ENCODE measurements around the gene NR3C2.

The NR3C2 gene

GRCh38 chr4:148081267-148081666, 360.9 kb downstream of the NR3C2 start:
- Histone ChIP-seq H3F3A (ENCODE audit: insufficient read depth) (no peaks in the 10 kb centered on the region), H3K9me3 (ENCODE audit: insufficient read depth, low read length) (no peaks in the 10 kb centered on the region), H3K27ac (ENCODE audit: low read depth, low read length) (no peak overlapping the region), H3K9ac (ENCODE audit: low read length) (no peak overlapping the region), H4K20me1 (ENCODE audit: low read depth, low read length) (no peaks in the 10 kb centered on the region), H3K4me3 (ENCODE audit: insufficient read depth, low read length, poor library complexity, severe bottlenecking) (no peak overlapping the region), H3K79me2 (ENCODE audit: insufficient read depth, low read length) (no peaks in the 10 kb centered on the region), H3K4me2 (ENCODE audit: low read depth, low read length, poor library complexity, severe bottlenecking) (no peak overlapping the region), H3K27me3 (ENCODE audit: low read length) (no peaks in the 10 kb centered on the region), H3K9me2 (replicated peaks; ENCODE audit: insufficient read depth, low read length) (no peaks in the 10 kb centered on the region), H2AFZ (ENCODE audit: low read depth, low read length, severe bottlenecking) (no peak overlapping the region), H3K36me3 (ENCODE audit: low read length) (no peaks in the 10 kb centered on the region)
- TF ChIP-seq EZH2phosphoT487 (conservative IDR thresholded peaks at IDR 0.05; ENCODE audit: low read length) (no peak), CTCF (IDR thresholded peaks at IDR 0.05; ENCODE audit: insufficient read depth, low read length, poor library complexity, severe bottlenecking) (no peak)

GRCh38 chr4:148079961-148080360, 362.3 kb downstream of the NR3C2 start:
- Histone ChIP-seq H3K4me2 (ENCODE audit: low read depth, low read length, poor library complexity, severe bottlenecking) (no peak overlapping the region), H3F3A (ENCODE audit: insufficient read depth) (no peaks in the 10 kb centered on the region), H4K20me1 (ENCODE audit: low read depth, low read length) (no peaks in the 10 kb centered on the region), H3K27ac (ENCODE audit: low read depth, low read length) (no peak overlapping the region), H3K27me3 (ENCODE audit: low read length) (no peaks in the 10 kb centered on the region), H2AFZ (ENCODE audit: low read depth, low read length, severe bottlenecking) (no peak overlapping the region), H3K9me3 (ENCODE audit: insufficient read depth, low read length) (peaks cover 4% of the 10 kb centered on the region), H3K36me3 (ENCODE audit: low read length) (no peaks in the 10 kb centered on the region), H3K9ac (ENCODE audit: low read length) (no peak overlapping the region), H3K9me2 (replicated peaks; ENCODE audit: insufficient read depth, low read length) (no peaks in the 10 kb centered on the region), H3K4me3 (ENCODE audit: insufficient read depth, low read length, poor library complexity, severe bottlenecking) (no peak overlapping the region), H3K79me2 (ENCODE audit: insufficient read depth, low read length) (no peaks in the 10 kb centered on the region)
- no peak for TF ChIP-seq CTCF (IDR thresholded peaks at IDR 0.05; ENCODE audit: insufficient read depth, low read length, poor library complexity, severe bottlenecking)
- no peak for TF ChIP-seq EZH2phosphoT487 (conservative IDR thresholded peaks at IDR 0.05; ENCODE audit: low read length)

- H3K9me2 ChIP-seq (replicated peaks; ENCODE audit: insufficient read depth, low read length) = no peaks in the 10 kb centered on the region
- no peaks in the 10 kb centered on the region for H3K36me3 ChIP-seq (ENCODE audit: low read length)
- H3K27ac ChIP-seq (ENCODE audit: low read depth, low read length) = no peak overlapping the region
- no peak for TF ChIP-seq CTCF (IDR thresholded peaks at IDR 0.05; ENCODE audit: insufficient read depth, low read length, poor library complexity, severe bottlenecking)
- no peak for TF ChIP-seq EZH2phosphoT487 (conservative IDR thresholded peaks at IDR 0.05; ENCODE audit: low read length)
- H3K27me3 ChIP-seq (ENCODE audit: low read length) = no peaks in the 10 kb centered on the region
- no peak overlapping the region for H2AFZ ChIP-seq (ENCODE audit: low read depth, low read length, severe bottlenecking)
- H3K9me3 ChIP-seq (ENCODE audit: insufficient read depth, low read length) = peaks cover 14% of the 10 kb centered on the region
- H3K79me2 ChIP-seq (ENCODE audit: insufficient read depth, low read length) = no peaks in the 10 kb centered on the region
- H3K4me2 ChIP-seq (ENCODE audit: low read depth, low read length, poor library complexity, severe bottlenecking) = no peak overlapping the region
- no peak overlapping the region for H3K9ac ChIP-seq (ENCODE audit: low read length)
- H3F3A ChIP-seq (ENCODE audit: insufficient read depth) = no peaks in the 10 kb centered on the region
- H4K20me1 ChIP-seq (ENCODE audit: low read depth, low read length) = no peaks in the 10 kb centered on the region
- no peak overlapping the region for H3K4me3 ChIP-seq (ENCODE audit: insufficient read depth, low read length, poor library complexity, severe bottlenecking)
These were observed 364.2 kb downstream of the NR3C2 start for GRCh38 chr4:148078061-148078460.
